GM06990 (cell line): Measurements from ENCODE around the gene PLK5.

Source experiments
- DNase-seq: peaks from one replicate; pipeline ENCODE4 v3.0.0-alpha.2; 2011; ENCODE audit not compliant: insufficient read length; ENCODE audit errors: extremely low read depth
- H3K27me3 ChIP-seq: replicated peaks from 2 replicates; pipeline ENCODE4 v1.6.0; 2011; ENCODE audit warnings: low read length; ENCODE audit not compliant: control insufficient read depth, insufficient read depth
- H3K36me3 ChIP-seq: 2 replicates; pipeline ENCODE4 v1.5.1; 2011; ENCODE audit warnings: low read length; ENCODE audit not compliant: control insufficient read depth, insufficient read depth
- H3K4me3 ChIP-seq: replicated peaks from 2 replicates; pipeline ENCODE4 v1.5.1; 2011; ENCODE audit warnings: low read depth, mild to moderate bottlenecking, control low read depth, low read length
- CTCF ChIP-seq: IDR thresholded peaks from 2 replicates; pipeline ENCODE4 v1.5.1; 2011; ENCODE audit warnings: low read length, control low read depth, mild to moderate bottlenecking, inconsistent platforms; ENCODE audit not compliant: insufficient read depth, poor library complexity, severe bottlenecking

PLK5 gene

DNA sequence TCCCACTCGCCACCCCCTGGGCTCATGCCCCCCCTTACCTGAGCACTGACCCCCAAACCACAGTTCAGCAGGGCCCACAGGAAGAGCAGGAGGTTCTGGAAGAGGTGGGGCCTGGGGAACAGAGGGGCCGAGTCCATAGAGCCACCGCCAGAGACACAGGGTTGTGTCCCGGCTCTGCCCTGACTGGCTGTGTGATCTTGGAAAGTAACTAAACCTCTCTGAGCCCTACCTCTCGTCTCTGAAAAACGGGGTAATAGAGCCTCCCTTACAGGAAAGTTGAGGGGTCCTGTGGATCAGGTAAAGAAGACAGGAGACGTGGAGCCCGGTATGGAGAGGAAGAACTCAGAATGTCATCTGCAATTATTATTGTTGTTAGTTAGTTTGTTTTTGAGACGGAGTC, 13.1 kb upstream of the PLK5 start:
- DNase-seq = no peak
- Histone ChIP-seq H3K36me3 (no peaks in the 10 kb centered on the region), H3K27me3 (no peaks in the 10 kb centered on the region; the same call in 1 of the 2 replicates), H3K4me3 (no peak overlapping the region)
- TF ChIP-seq CTCF = no peak

- DNase-seq = no peak
- TF ChIP-seq CTCF = no peak
- H3K4me3 ChIP-seq = no peak overlapping the region
- no peaks in the 10 kb centered on the region for H3K36me3 ChIP-seq
- no peaks in the 10 kb centered on the region; the same call in 1 of the 2 replicates for H3K27me3 ChIP-seq
These were observed 12.3 kb upstream of the PLK5 start for GRCh38 chr19:1511318-1512317.

DNA sequence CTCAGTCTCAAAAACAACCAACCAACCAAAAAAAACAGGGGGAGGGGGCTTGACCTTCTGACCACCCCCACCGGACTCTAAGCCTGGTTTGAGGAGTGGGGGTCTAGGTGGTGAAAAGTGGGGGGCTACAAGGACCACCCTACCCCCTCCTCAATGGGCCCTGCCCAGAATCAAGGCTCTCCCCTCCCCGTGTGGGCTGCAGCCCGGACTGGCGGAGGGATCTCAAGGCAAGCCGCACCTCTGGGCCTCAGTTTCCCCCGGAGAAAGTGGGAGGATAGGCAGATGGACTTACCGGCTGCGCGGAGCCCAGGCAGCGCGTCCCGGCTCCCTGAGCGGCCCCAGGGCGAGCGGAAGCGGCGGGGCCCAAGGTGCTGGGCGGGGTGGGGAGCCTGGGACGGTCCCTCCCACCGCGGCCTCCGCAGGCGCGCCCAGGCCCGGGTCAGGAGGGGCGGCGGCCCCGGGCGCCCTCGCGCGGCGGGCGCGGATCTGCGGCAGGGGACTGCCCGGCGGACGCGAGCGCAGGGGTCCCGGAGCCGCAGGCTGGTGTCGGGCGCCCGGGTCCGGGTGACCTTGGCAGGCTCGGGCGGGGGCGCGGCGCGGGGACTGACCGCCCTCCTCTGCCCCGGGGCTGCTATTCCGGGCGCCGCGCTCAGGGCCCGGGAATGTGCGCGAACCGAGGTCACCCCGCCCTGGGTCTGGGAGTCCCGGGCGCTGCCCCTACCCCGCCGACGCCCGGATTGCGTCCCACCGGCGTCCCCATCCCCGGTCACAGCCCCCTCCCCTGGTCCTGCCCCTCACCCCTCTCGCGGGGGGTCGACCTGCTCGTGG, 11.0 kb upstream of the PLK5 start, which contains the start of gene ADAMTSL5:
TSS of gene ADAMTSL5 (minus strand) at position 349 of the 828 bp plus-strand sequence. CDS start 2,076 bp downstream, outside the sequence.
- Histone ChIP-seq H3K36me3 (no peaks in the 10 kb centered on the region), H3K4me3 (peak within 1 kb of the TSS; percentile 59), H3K27me3 (no peaks in the 10 kb centered on the region; the same call in 1 of the 2 replicates)
- peak; percentile 73 for DNase-seq
- no peak for TF ChIP-seq CTCF

- DNase-seq = peak; percentile 62
- no peaks in the 10 kb centered on the region for H3K36me3 ChIP-seq
- peak overlapping the region; percentile 50 for H3K4me3 ChIP-seq
- H3K27me3 ChIP-seq = no peaks in the 10 kb centered on the region; the same call in 1 of the 2 replicates
- TF ChIP-seq CTCF = peak; percentile 92
These were observed 10.2 kb upstream of the PLK5 start for GRCh38 chr19:1513499-1514294.

DNA sequence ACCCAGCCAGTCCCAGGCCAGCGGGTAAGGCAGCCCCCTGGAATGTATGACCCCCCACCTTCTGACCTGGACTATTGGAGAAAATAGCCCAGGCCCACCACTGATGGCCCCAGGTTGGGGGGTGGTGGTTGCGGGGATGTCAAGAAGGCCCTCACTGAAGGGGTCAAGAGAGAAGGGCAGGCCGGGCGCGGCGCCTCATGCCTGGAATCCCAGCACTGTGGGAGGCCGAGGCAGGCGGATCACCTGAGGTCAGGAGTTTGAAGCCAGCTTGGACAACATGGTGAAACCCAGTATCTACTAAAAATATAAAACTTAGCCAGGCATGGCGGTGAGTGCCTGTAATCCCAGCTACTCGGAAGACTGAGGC, 9.6 kb upstream of the PLK5 start:
- no peak for DNase-seq
- TF ChIP-seq CTCF = no peak
- H3K27me3 ChIP-seq = no peaks in the 10 kb centered on the region; the same call in 1 of the 2 replicates
- H3K36me3 ChIP-seq = no peaks in the 10 kb centered on the region
- H3K4me3 ChIP-seq = no peak overlapping the region
